ENCODE measurements around the gene PCBP3.
"Not testable (repeated sequence)": the region's sequence is repeated elsewhere in the genome, so short reads cannot be mapped to it uniquely, and the experiment has no call there.

The PCBP3 gene

DNA sequence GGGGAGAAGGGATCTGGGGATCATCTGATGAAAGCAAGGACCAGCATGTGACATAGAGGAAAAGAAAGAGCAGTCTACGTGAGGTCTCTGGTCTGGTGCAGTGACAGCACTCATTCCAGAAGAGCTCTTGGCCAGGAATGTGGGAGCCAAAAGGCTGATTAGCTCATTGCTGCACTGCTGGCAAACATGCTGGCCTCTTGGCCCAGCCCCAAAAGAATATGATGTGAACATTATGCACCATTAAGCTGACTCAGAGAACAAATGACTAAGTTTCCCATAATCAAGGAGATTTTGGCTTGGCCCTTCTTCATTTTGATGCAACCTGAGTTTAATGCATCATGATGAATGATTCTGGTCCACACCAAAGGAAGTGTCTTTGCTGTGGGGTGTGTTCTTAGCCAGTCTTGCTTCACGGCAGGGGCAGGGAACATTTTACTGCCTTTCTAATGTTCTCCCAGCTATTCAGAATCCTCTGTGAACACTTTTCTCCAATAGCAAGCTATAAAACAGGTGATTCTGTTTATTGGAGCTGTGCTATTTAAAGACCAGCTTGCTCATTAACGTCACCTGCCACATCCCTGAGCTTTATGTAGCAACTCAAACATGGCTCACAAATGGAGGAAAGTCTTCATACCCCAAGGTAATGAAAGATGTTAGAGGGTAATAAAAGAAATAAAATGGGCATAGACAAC is 55.1 kb downstream of the PCBP3 start:
- DNase-seq: no peak

DNA sequence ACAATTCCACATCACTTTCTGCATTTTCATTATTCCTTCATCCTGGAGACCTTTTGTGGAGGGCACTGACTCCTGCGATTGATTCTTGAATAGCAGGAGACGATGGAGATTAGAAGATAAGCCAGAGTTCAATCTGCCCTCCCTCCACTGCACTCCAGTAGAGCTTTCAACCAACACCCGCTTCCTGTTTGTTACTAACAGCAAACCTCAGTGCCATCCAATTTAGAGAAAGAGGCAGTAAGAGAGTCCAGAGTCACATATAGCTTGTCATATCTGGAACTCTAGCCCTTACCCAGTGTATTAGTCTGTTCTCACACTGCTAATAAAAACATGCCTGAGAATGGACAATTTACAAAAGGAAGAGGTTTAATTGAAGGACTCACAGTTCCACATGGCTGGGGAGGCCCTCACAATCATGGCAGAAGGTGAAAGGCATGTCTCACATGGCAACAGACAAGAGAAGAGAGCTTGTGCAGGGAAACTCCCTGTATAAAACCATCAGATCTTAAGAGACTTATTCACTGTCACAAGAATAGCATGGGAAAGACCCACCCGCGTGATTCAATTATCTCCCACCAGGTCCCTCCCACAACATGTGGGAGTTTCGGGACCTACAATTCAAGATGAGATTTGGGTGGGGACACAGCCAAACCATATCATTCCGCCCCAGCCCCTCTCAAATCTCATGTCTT is 55.9 kb downstream of the PCBP3 start:
- DNase-seq: no peak

DNA sequence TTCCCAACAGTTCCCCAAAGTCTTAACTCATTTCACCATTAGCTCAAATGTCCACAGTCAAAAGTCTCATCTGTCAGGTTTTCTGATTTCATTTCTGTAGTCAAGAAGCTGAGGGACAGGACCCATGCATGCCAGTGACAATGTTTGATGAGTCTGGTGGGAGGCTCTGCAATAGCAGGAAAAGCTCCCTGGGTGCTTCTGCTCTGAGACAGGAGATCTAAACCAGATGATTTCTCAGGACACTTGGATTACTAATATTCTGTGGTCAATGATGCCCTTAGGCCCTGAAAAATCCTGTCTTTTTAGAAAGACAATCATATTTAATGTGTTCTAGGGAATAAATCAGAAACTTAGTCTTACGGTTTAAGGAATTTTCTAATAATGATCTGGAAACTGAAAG is 56.4 kb downstream of the PCBP3 start:
- no peak for DNase-seq

DNA sequence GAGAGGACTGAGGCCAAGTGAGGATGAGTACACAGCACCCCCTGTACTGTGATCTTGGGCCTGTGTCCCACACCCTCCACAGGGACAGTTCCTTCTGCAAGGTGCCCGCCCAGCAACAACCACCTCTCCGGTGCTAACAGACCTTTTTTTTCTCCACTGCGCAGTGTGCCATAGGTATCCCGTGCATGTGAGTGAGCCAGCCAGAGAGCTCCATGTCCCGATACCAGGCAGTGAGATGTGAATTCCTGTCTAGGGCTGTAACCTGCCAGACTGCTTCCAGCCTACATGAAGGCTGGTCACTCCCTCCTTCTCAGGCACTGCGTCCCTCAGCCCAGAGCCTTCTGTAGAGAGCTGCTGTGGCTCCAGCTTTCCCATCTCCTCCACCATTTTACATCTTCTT is 56.9 kb downstream of the PCBP3 start:
- no peak for DNase-seq

DNA sequence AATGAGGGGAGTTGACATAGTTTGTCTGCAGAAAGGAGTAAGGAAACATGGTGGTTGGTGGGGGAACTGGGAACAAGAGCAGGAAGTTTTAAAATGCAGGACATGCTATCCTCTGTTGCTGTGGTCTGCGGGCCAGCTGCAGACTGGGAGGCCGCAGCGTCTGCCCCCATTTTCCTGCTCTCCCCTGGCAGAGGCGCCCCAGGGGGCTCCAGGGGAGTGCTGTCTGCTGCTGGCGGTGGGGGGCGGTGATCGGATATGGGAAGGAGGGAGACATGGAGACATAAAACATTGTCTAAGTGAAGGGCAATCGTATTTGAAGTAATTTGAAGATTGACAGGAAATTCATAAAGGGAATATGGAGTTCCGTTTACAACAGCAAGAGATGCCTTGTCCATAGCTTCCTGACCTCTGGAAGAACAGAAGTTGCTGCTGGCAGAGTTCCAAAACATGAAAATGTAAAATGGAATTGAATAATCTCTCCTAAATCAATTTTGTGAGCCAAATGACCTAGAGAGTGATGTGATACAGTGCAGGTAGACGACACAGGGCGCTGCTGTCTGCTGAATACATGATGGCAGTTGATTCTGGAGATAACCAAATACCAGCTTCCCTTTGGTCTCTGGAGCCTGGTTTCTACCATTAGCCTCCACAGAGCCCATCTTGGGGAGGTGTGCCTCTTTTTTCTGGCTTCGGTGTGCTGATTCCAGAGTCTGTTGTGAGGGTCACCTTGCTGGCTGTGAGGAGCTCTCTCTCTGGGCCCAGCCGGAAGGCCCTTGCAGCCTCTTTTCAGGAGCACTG is 61.0 kb downstream of the PCBP3 start:
- no peak for DNase-seq

DNA sequence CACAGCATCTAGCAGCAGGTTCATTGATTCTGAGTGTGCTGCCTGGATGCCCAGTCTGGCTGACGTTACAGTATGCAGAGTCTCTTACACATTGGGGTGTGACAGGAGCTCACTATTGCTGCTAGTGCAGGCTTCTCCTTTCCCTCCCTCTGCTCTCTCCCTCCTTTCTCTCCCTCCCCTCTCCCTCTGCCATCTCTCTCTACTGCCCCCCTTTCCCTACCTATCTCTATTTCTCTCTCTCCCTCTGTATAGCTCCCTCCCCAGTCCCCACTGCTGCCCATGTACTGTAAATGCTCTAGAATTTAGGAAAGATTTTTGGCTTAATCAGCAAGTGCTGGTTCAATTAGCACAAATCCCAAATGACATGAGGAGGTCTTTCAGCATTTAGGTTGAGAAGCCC is 62.8 kb downstream of the PCBP3 start:
- DNase-seq: no peak

- DNase-seq: no peak
These were observed 65.6 kb downstream of the PCBP3 start for GRCh38 chr21:45709173-45709572.

GRCh38 chr21:45709696-45710268 is 66.3 kb downstream of the PCBP3 start:
- DNase-seq: no peak

DNA sequence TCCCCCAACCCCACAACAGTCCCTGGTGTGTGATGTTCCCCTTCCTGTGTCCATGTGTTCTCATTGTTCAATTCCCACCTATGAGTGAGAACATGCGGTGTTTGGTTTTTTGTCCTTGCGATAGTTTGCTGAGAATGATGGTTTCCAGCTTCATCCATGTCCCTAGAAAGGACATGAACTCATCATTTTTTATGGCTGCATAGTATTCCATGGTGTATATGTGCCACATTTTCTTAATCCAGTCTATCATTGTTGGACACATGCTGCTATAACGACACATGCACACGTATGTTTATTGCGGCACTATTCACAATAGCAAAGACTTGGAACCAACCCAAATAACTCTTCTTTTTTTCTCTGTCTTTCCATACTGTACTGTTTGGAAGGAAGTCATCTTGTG is 66.8 kb downstream of the PCBP3 start:
- DNase-seq: not testable (repeated sequence)

- no peak for DNase-seq
These were observed 70.1 kb downstream of the PCBP3 start for GRCh38 chr21:45713613-45714012.

DNA sequence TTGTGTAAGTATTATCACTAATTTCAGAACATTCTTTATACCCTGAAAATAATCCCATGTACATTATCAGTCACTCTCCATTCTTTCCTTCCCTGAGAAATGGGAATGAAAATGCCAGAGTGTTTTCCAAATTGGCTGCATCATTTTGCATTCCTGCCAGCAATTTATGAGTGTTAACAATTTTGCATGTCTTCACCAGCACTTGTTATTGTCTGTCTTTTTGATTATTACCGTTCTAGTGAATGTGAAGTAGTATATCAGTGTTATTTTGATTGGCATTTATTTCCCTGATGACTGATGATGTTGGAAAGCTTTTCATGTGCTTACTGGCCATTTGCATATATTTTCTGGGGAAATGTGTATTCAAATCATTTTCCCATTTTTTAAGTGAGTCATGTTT is 71.9 kb downstream of the PCBP3 start:
- no peak for DNase-seq

DNA sequence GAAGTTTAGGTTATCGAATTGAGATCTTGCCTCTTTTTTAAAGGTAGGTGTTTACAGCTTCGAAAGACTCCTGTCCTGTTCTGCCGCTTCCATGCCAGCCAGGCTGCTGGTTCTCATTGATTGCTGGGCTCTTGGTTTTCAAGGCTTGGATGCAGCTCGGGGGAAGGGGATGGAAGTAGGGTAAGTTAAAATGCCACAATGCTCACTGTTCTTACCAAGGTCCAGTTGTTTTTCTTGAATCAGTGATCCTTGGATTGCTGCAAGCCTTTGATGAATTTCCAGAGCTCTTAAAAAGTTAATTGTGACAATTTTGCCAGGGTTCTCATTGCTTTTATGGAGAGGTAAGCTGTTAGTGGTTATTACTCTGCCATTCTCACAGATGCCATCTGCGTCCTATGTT is 74.9 kb downstream of the PCBP3 start:
- no peak for DNase-seq

- no peak for DNase-seq
These were observed 75.8 kb downstream of the PCBP3 start for GRCh38 chr21:45719177-45719802.

- not testable (repeated sequence) for DNase-seq
These were observed 76.7 kb downstream of the PCBP3 start for GRCh38 chr21:45720204-45720603.

DNA sequence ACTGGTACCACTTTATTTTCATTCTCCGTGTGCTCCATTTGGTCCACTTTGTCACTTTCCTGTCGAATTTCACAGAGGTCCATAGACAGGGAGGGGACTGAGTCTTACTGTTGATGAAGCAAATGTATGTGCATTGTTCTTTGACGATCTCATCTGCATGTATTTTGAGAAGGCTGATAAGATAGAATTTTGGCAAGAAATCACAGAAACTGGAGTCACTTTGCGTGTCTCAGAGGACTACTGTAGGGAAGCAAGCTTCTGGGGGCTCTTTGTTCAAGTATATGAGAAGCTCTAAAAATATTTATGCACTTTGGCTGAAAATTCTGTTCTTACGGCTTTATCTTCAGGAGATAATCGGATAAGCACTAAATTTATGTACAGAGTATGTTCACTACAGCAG is 78.1 kb downstream of the PCBP3 start:
- no peak for DNase-seq

GRCh38 chr21:45723049-45723958 is 79.8 kb downstream of the PCBP3 start:
- DNase-seq: no peak

GRCh38 chr21:45724345-45724961 is 80.9 kb downstream of the PCBP3 start:
- DNase-seq: no peak

DNA sequence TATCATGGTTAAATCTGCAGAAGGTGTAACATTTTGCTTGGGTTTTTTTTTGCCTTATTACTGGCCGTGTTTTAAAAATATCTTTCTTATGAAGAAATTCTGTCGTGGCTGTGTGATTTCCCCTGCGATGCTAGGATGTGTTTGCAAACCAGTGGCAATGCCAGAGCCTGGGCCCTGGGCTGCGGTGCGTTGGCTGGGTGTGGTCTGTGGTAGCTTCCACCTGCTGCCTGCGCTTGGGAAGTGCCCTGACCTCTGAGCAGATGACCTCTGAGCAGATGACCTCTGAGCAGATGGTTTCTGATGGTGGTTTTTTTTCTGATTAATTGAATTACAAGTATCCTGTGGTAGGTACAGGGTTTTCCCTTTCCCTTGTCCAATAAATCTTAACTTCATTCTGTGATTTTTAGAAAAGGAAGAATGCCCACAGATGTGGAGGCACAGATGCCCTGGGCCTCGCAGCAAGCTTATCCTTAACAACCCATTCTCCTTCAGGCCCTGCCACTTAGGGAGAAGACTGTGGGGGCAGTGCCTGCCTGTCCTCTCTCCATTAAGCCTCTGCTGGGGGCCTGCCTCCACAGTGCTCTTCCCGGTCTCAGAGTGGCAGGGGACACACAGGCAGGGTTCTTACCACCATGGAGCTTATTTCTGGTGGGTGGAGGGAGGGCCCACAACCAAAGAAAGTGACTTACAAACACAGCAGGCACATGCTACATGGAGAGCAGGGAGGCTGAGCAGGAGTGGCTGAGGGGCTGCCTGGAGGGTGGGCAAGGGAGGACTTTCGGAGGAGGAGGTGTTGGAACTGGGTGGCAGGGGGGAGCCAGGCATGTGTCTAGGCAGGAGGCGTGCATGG is 81.7 kb downstream of the PCBP3 start:
- no peak for DNase-seq

DNA sequence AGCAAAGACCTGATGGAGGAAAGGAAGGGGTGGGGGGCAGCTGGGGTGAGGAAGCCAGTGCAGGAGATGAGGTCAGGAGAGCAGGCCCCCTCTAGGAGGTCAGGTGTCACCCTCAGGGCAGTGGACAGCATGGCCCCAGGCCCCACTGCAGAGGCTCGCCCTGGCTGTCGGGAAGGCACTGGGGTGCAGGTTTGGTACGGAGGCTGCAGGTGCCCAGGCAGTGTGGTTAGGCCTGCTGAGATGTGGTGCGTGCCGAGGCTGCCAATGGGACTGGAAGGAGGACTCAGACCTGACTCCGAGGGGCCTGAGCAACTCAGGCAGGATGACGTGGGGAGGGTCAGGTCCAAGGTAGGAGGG is 82.3 kb downstream of the PCBP3 start:
- DNase-seq: no peak

- DNase-seq: no peak
These were observed 82.9 kb downstream of the PCBP3 start for GRCh38 chr21:45726438-45726837.

GRCh38 chr21:45727390-45727789 is 83.9 kb downstream of the PCBP3 start:
- DNase-seq: no peak
